Measurements from ENCODE around the gene TUBA3D.
A peak's percentile ranks its signal among the peaks of the same experiment; 100 is the strongest.
"Not testable (repeated sequence)": the region's sequence is repeated elsewhere in the genome, so short reads cannot be mapped to it uniquely, and the experiment has no call there.

Gene TUBA3D

GRCh38 chr2:131516011-131516410 lies 40.1 kb downstream of the TUBA3D start:
- DNase-seq, result no peak

GRCh38 chr2:131516621-131517020 lies 40.7 kb downstream of the TUBA3D start:
- DNase-seq, result not testable (repeated sequence)

GRCh38 chr2:131517106-131517831 lies 41.4 kb downstream of the TUBA3D start:
- DNase-seq, result no peak

- DNase-seq, result not testable (repeated sequence)
Measured at GRCh38 chr2:131517856-131518255, 41.9 kb downstream of the TUBA3D start.

GRCh38 chr2:131518531-131518930 lies 42.6 kb downstream of the TUBA3D start:
- not testable (repeated sequence) for DNase-seq

GRCh38 chr2:131519466-131519865 lies 43.5 kb downstream of the TUBA3D start:
- DNase-seq, result no peak

- DNase-seq, result not testable (repeated sequence)
Measured at GRCh38 chr2:131519871-131520470, 44.1 kb downstream of the TUBA3D start.

- no peak for DNase-seq
Measured at GRCh38 chr2:131520526-131520925, 44.6 kb downstream of the TUBA3D start.

- DNase-seq, result not testable (repeated sequence)
Measured at GRCh38 chr2:131521524-131521923, 45.6 kb downstream of the TUBA3D start.

GRCh38 chr2:131521961-131522781 lies 46.3 kb downstream of the TUBA3D start:
- DNase-seq, result no peak

- DNase-seq, result not testable (repeated sequence)
Measured at GRCh38 chr2:131525256-131525655, 49.3 kb downstream of the TUBA3D start.

GRCh38 chr2:131527131-131528001 lies 51.4 kb downstream of the TUBA3D start, which contains the start of gene CCDC74A:
CCDC74A (plus strand) TSS chr2:131527888; CDS start chr2:131527971, 83 bp downstream.
- peak; percentile 85 for DNase-seq

GRCh38 chr2:131528981-131529863 lies 53.3 kb downstream of the TUBA3D start:
- DNase-seq, result not testable (repeated sequence)

GRCh38 chr2:131529864-131530445 lies 54.0 kb downstream of the TUBA3D start:
- not testable (repeated sequence) for DNase-seq

GRCh38 chr2:131530626-131531344 lies 54.9 kb downstream of the TUBA3D start:
- DNase-seq, result not testable (repeated sequence)

GRCh38 chr2:131531547-131532185 lies 55.7 kb downstream of the TUBA3D start:
- not testable (repeated sequence) for DNase-seq

Measured in activated CD4-positive, alpha-beta T cell treated with anti-CD3 and anti-CD28 coated beads for 48 hours (primary cell).